Endothelial cell of umbilical vein (primary cell): Measurements from ENCODE around the gene JARID2. TPM values are rescaled to one million over a fixed set of nuclear protein-coding genes. Genes with fewer than 3 reads are reported as not detected.

ENCODE experiments used
- BruUV-seq: library from RNA; stranded (reverse); fragments of 400-500 nt; replicated peaks from 2 replicates; lab custom pipeline; 2021; lab: Mats Ljungman, UMichigan
- CTCF ChIA-PET: fragments of 300-600, 350-600 bp; sonication (Branson Sonifier 250); formaldehyde crosslinking; loops from one replicate; lab custom pipeline; 2021; ENCODE audit warnings: antibody characterized with exemption, inconsistent platforms; lab: Charles Lee
- POLR2A ChIA-PET: fragments of 300-600, 350-600 bp; sonication (Branson Sonifier 250); formaldehyde crosslinking; loops from one replicate; lab custom pipeline; 2021; ENCODE audit warnings: antibody characterized with exemption, inconsistent platforms; lab: Charles Lee
- DNase-seq: peaks from one replicate; pipeline ENCODE4 v3.0.0-alpha.2; 2011; ENCODE audit warnings: low read depth, low spot score
- FAIRE-seq: peaks from 2 replicates; lab custom pipeline; 2011; peaks lifted over from hg19 to GRCh38; lab: Jason Lieb, UNC
- H2AFZ ChIP-seq: 2 replicates; pipeline ENCODE4 v1.6.0; 2012; ENCODE audit warnings: low read depth, low read length, control low read depth, inconsistent platforms
- H3K27ac ChIP-seq: 2 replicates; pipeline ENCODE4 v1.5.1; 2011; ENCODE audit warnings: low read depth, mild to moderate bottlenecking, control low read depth, low read length, moderate library complexity; ENCODE audit not compliant: insufficient read depth
- H3K27me3 ChIP-seq, 2 experiments: 2 replicates each; pipeline versions ENCODE4 v1.6.0 to v1.6.1; 2011; ENCODE audit warnings: low read length in 2 of 2, mixed read lengths in 1 of 2; ENCODE audit not compliant: control insufficient read depth in 2 of 2, insufficient read depth in 2 of 2
- H3K36me3 ChIP-seq, 2 experiments: 2 replicates in 1 of 2; 3 replicates in 1 of 2; pipeline ENCODE4 v1.5.1; 2011; ENCODE audit warnings: low read length in 2 of 2, mild to moderate bottlenecking in 1 of 2, moderate library complexity in 1 of 2; ENCODE audit not compliant: control insufficient read depth in 2 of 2, insufficient read depth in 2 of 2; ENCODE audit errors: extremely low read depth in 1 of 2
- H3K4me1 ChIP-seq: 3 replicates; pipeline ENCODE4 v1.5.1; 2011; ENCODE audit warnings: mild to moderate bottlenecking, low read length; ENCODE audit not compliant: control insufficient read depth, insufficient read depth; ENCODE audit errors: extremely low read depth
- H3K4me2 ChIP-seq: 2 replicates; pipeline ENCODE4 v1.6.1; 2011; ENCODE audit warnings: low read length, control low read depth, mixed read lengths; ENCODE audit not compliant: insufficient read depth
- H3K4me3 ChIP-seq, 3 experiments: fragments of 200-600 bp in 1 of 3; sonication (generic), shearing (Covaris generic) in 1 of 3; replicated peaks in 1 of 3; 2 replicates each; pipeline ENCODE4 v1.5.1; 2011 to 2016; ENCODE audit warnings: control low read depth in 3 of 3, low read length in 3 of 3, mild to moderate bottlenecking in 2 of 3, inconsistent platforms in 1 of 3, low read depth in 1 of 3, moderate library complexity in 1 of 3; ENCODE audit not compliant: insufficient read depth in 1 of 3
- H3K79me2 ChIP-seq: 2 replicates; pipeline ENCODE4 v1.6.0; 2012; ENCODE audit warnings: low read length, inconsistent platforms; ENCODE audit not compliant: control insufficient read depth, insufficient read depth
- H3K9ac ChIP-seq: replicated peaks from 2 replicates; pipeline ENCODE3; 2011; ENCODE audit warnings: low read length, control low read depth; ENCODE audit not compliant: insufficient read depth; ENCODE audit errors: extremely low read depth
- H3K9me1 ChIP-seq: replicated peaks from 3 replicates; pipeline ENCODE4 v1.6.0; 2011; ENCODE audit warnings: mild to moderate bottlenecking, low read length; ENCODE audit not compliant: control insufficient read depth, insufficient read depth; ENCODE audit errors: extremely low read depth
- H3K9me3 ChIP-seq: replicated peaks from 2 replicates; pipeline ENCODE4 v1.5.1; 2012; ENCODE audit warnings: low read length, inconsistent platforms; ENCODE audit not compliant: control insufficient read depth, insufficient read depth
- H4K20me1 ChIP-seq: replicated peaks from 2 replicates; pipeline ENCODE3; 2011; ENCODE audit warnings: mild to moderate bottlenecking, low read length; ENCODE audit not compliant: control insufficient read depth, insufficient read depth; ENCODE audit errors: extremely low read depth
- CTCF ChIP-seq, 2 donors: IDR thresholded peaks; 1 replicate in 1 of 2; 2 replicates in 1 of 2; pipeline ENCODE4 v1.5.1; 2011; ENCODE audit warnings: low read length in 2 of 2, mild to moderate bottlenecking in 2 of 2, moderate library complexity in 2 of 2, control low read depth in 1 of 2, inconsistent platforms in 1 of 2, low read depth in 1 of 2; ENCODE audit not compliant: insufficient read depth in 1 of 2; ENCODE audit errors: extremely low read depth in 1 of 2
- EZH2 ChIP-seq: IDR thresholded peaks from 2 replicates; pipeline ENCODE4 v1.6.1; 2012; ENCODE audit warnings: borderline replicate concordance, low read depth, mild to moderate bottlenecking, moderate library complexity, low read length, inconsistent platforms; ENCODE audit not compliant: severe bottlenecking
- FOS ChIP-seq: IDR thresholded peaks from 2 replicates; pipeline ENCODE4 v1.6.1; 2011; ENCODE audit warnings: mild to moderate bottlenecking, low read length, moderate library complexity, borderline replicate concordance; ENCODE audit not compliant: insufficient read depth
- GATA2 ChIP-seq: IDR thresholded peaks from 2 replicates; pipeline ENCODE4 v1.7.0; 2011; ENCODE audit warnings: low read depth, mild to moderate bottlenecking, moderate library complexity, mixed read lengths, low read length; ENCODE audit not compliant: insufficient read length, insufficient read depth
- JUN ChIP-seq: IDR thresholded peaks from 2 replicates; pipeline ENCODE4 v1.6.1; 2011; ENCODE audit warnings: borderline replicate concordance, low read depth; ENCODE audit not compliant: insufficient read length, insufficient read depth
- MAX ChIP-seq: IDR thresholded peaks from 2 replicates; pipeline ENCODE4 v1.6.1; 2011; ENCODE audit not compliant: insufficient read depth, insufficient read length
- MYC ChIP-seq: IDR thresholded peaks from one replicate; pipeline ENCODE4 v1.6.1; 2011; ENCODE audit warnings: mild to moderate bottlenecking, low read depth, low read length
- POLR2A ChIP-seq: IDR thresholded peaks from 2 replicates; pipeline ENCODE4 v1.6.1; 2012; ENCODE audit warnings: low read depth, mild to moderate bottlenecking, control low read depth, low read length
- POLR2AphosphoS5 ChIP-seq: IDR thresholded peaks from 2 replicates; pipeline ENCODE4 v1.6.1; 2012; ENCODE audit warnings: low read depth, mild to moderate bottlenecking, control low read depth, low read length, moderate library complexity; ENCODE audit not compliant: insufficient read depth
- dilution Hi-C: fragments of 300-500 bp; cut with MboI; formaldehyde crosslinking; loops from one replicate; pipeline ENCODE4 v1.15.0; 2019; ENCODE audit warnings: low sequenced_read_pairs; ENCODE audit not compliant: extremely low pct_ligation_motif_present
- intact Hi-C: fragments of 100-400 bp; cut with micrococcal nuclease; formaldehyde crosslinking; loops from one replicate; pipeline ENCODE4 v1.10.0; 2022
- polyA plus RNA-seq, 4 experiments: library from polyadenylated mRNA; depleted of rRNA in 3 of 4; stranded (reverse) in 3 of 4; unstranded in 1 of 4; fragments of >200 nt; gene quantifications; 2 replicates each; pipeline versions ENCODE4 v1.2.1 to v1.2.3, GENCODE V29; 2011 to 2012; ENCODE audit warnings: missing spikeins in 1 of 4
- total RNA-seq: library from RNA; stranded (reverse); gene quantifications from 2 replicates; pipeline ENCODE4 v1.2.3, GENCODE V29; 2021

The JARID2 gene
- total and polyA plus RNA-seq, 2 donors (not counting 3 experiments of a cell fraction or from before 2014, with no cell fraction given): 2.9 to 10.6 TPM

- no peaks in the 10 kb centered on the region for H3K9me1 ChIP-seq
- intact Hi-C loops (no loop called here), dilution Hi-C loops (no loop called here)
- ChIA-PET CTCF (interaction anchor here (0.8 to 1.7 kb wide), 3 partner anchors 8 to 21 kb away, joined by 3 to 4 read pairs (median 4); no protein-coding TSS in a partner anchor), POLR2A (no interaction called here)
- no TSS peak for BruUV-seq
- no peaks in the 10 kb centered on the region for H4K20me1 ChIP-seq
- H3K4me1 ChIP-seq: peaks cover 12% of the 10 kb centered on the region
- no peak for TF ChIP-seq POLR2AphosphoS5
- no peak for TF ChIP-seq EZH2
- no peak for TF ChIP-seq MYC
- TF ChIP-seq POLR2A: no peak
- no peak for TF ChIP-seq CTCF (IDR thresholded peaks at IDR 0.05; ENCODE audit: extremely low read depth in 1 of 2, insufficient read depth in 1 of 2, low read depth in 1 of 2, low read length in 2 of 2)
- TF ChIP-seq JUN: no peak
- TF ChIP-seq FOS: no peak
- TF ChIP-seq GATA2: no peak
- no peak for TF ChIP-seq MAX
- DNase-seq: no peak
- no peak overlapping the region for H3K9ac ChIP-seq
- H3K27me3 ChIP-seq: no peaks in the 10 kb centered on the region
- H3K9me3 ChIP-seq: no peaks in the 10 kb centered on the region
- no peak overlapping the region for H3K27ac ChIP-seq
- no peak overlapping the region for H2AFZ ChIP-seq
- no peak overlapping the region for H3K4me2 ChIP-seq
- no peak overlapping the region for H3K4me3 ChIP-seq
- FAIRE-seq: no peak
- no peaks in the 10 kb centered on the region for H3K36me3 ChIP-seq
- peaks cover 2% of the 10 kb centered on the region for H3K79me2 ChIP-seq
Measured at GRCh38 chr6:15296249-15296648, 50.4 kb downstream of the JARID2 start.
